HG02938 (cell line): Measurements from ENCODE around the gene ZBTB2.
"Not testable (repeated sequence)": the region's sequence is repeated elsewhere in the genome, so short reads cannot be mapped to it uniquely, and the experiment has no call there.

Experiments used
- ATAC-seq: cut with Tn5 transposase; IDR thresholded peaks from one replicate; pipeline ENCODE4 v1.9.1; 2021; ENCODE audit warnings: mild to moderate bottlenecking, moderate library complexity; ENCODE audit not compliant: unreplicated experiment

Gene ZBTB2

DNA sequence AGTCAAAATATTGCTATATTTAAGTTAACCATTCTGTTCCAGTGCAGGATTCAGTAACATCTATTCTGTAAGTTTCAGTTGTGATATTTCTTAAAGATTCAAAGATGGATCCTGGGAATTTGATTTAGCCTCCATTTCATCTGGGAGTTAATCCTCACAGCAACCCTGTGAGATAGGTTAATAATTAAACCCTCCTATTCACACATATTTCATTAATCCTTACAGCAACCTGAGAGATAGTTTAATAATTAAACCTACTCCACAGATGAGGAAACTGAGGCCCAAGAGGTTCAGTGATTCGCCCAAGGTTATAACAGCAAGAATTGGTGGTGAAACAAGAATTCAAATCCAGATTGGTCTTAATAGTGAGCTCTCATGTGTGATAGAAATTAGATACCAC is 10.9 kb upstream of the ZBTB2 start:
- ATAC-seq: no peak

DNA sequence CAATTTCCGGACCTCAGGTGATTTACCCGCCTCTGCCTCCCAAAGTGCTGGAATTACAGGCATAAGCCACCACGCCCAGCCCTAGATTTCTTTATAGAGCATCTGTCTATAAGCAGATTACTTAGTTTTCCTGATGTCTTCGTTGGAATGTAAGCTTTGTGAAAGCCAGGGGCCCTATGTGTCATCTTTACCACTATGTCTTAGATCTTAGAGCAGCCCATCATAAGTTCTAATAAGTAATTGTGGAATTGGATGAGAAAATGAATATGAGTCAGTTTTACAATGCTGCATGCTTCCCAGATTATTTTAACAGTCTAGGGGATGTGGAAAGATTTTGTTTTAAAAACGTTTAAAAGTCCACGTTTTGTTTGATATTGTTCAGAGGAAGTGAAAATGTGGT is 9.1 kb upstream of the ZBTB2 start:
- no peak for ATAC-seq

DNA sequence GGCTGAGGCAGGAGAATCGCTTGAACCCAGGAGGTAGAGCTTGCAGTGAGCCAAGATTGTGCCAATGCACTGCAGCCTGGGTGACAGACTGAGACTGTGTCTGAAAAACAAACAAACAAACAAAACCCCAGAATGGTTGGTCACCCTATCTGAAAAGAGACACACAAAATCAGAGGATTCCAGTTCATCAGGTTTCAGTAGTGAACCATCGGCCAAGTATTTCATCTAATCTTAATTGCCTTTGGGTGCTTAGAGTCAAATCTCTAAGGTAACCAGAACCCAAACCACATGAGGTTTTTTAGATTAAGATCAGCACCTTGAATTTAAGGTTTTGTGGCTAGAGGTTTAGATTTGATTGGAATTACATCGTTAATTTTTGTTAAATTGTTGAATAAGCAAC is 8.3 kb upstream of the ZBTB2 start:
- ATAC-seq: no peak

DNA sequence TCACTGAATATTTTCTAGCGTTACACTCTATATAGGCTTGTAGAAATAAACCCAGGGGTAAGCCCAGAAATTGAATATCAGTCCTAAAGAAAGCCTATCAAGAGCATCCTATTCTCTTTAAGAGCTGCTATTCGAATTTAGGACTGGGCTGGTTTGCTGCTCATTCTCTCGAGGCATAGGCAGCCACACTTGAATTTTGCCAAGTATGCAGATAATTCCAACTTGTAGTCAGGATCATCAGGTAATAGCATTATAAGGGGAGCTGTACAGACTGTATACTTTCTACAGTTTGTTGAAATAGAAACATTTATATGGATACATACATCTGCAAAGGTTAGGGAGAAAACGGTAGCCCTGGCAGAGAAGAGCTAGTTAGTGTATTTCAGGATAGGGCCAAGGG is 2.1 kb upstream of the ZBTB2 start:
- ATAC-seq: no peak

DNA sequence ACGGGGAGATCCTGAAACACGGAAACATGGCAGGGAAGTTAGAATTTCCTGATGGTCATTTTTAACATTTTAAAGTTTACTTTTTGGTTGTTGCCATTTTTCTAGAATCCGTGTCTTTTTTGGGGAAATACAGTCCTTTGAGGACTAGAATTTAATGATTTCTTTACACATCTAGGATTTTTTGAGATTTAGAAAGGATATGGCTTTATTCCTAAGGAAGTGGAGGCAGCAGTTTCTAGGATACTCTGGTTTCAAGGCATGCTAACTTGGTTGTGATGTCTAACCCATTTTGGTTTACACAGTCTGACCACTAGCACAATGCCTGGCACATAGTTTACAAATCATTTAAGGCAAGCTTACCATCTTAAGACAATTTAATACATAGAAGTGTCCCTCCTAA is 1.1 kb upstream of the ZBTB2 start:
- no peak for ATAC-seq

DNA sequence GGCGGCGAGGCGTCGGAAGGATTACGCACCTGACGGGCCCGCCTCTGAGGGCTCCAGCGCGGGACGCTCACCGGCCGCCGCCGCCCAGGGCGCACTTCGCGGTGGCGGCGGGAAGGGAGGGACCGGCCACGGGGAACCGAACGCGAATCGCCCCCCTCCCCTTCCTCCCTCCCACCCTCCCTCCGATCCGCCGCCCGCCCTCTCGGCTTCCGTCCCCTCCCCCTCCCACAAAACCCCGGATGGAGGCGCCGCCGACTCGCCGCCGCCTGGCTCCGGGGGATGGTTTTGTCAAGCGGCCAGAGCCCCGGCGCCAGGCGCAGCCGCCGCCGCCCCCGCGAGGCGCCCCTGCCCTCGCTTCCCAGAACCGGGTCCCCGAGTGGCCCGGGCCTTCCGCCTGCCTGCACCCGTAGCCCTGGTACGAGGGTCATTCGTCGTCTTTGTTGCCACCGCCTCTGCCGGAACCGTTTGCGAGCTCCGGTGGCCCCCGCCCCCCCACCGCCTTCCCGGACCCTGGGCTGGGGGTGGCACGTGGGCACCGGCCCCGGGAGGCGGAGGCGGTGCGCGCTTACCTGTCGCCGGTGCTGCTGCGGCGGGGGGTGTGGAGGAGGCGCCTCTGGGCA is 398 bp downstream of the ZBTB2 start:
- ATAC-seq: peak; percentile 7

DNA sequence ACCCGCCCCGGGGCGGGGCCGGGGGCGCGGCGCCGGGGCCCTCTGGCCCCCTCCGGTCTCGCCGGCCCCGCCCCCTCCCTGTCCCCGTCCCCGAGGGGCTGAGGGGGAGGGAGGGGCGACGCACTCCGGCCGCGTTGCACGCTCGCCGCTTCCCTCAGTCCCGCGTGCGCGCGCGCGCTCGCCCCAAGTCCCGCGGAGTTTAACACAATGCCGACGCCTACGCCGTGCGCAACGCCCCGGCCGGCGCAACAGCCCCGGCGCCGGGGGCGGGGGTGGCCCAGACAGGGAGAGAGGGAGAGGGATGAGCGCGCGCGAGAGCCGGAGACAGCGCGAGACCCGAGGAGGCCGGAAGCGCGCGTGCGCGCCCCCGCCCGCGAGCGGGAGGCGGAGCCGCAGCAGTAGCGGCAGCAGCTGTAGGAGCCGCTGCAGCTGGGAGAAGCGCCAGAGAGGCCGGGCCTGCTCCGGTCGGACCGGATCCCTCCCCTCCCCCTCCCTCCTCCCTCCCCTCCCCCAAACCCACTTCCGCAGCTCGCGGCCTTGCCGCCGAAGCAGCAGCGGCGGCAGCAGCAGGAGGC is 996 bp downstream of the ZBTB2 start:
- ATAC-seq: peak; percentile 77

DNA sequence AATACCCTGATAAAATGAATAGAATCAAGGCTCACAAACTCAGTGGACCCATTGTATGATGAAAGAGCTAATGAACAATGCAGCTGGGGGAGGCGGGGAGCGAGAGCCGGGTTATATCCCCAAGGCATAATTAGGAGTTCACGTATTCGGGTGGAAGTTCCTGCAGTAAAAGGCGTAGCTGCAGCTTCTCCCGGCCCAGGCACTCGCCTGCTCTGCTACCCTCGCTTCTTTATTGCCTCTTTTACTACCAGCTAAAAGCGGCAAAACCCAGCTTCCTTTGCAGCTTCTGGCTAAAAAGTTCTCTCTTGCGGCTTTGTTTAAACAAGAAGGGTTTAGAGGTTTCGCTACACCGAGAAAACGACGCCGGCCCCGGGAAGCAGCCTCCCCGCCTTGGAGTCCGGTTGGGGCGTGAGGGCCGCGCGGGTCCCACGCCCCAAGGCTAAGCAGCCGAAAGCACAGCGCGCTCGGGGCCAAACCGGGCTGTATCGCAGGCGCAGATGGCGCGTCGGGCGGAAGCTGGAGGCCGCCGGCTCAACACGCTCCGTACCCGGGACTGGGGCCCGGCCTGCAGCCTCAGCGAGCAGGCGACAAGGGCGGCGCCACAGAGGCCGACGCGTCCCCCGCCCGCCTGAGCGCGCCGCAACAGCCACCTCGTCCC is 1.6 kb downstream of the ZBTB2 start:
- ATAC-seq: peak; percentile 45

DNA sequence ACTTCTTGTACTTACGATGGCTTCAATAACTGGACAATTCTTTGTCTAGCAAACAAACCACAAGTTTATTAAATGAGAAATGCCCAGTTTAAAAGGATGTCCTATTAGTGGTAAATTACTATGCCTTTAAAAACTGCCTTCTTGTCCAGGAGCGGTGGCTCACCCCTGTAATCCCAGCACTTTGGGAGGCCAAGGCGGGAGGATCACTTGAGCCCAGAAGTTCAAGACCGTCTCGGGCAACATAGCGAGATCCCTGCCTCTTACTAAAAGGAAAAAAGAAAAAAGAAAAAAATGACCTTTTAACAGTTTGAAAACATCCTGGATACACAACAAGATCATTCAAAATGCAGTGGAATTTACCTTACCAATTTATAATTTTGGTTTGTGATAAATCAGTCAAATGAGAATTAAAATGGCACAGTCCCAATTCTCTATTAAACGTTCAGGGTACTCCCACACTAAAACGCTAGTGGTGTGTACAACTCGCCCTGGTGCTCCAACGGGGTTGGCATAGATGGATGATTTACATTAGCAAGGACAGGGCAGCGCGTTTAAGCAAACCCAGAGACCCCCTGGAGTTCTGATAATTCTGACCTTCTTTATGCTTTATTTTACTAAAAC is 2.3 kb downstream of the ZBTB2 start:
- ATAC-seq: no peak

DNA sequence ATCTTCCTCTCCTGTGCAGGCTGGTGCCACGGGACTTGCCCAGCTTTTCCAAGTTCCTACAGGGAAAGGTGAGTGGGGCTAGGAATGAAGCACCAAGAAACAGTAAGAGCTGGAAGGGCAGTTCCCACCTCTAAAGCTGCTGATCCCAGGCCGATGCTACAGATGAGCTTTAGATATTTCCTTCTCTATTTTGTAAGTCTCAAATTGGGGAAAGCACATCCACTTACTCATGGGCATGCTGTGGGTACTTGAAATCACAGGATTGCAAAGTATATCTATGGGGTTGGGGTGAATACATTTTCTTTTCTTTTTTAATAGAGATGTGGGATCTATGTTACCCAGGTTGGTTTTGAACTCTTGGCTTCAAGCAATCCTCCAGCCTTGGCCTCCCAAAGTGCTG is 3.1 kb downstream of the ZBTB2 start:
- ATAC-seq: no peak

DNA sequence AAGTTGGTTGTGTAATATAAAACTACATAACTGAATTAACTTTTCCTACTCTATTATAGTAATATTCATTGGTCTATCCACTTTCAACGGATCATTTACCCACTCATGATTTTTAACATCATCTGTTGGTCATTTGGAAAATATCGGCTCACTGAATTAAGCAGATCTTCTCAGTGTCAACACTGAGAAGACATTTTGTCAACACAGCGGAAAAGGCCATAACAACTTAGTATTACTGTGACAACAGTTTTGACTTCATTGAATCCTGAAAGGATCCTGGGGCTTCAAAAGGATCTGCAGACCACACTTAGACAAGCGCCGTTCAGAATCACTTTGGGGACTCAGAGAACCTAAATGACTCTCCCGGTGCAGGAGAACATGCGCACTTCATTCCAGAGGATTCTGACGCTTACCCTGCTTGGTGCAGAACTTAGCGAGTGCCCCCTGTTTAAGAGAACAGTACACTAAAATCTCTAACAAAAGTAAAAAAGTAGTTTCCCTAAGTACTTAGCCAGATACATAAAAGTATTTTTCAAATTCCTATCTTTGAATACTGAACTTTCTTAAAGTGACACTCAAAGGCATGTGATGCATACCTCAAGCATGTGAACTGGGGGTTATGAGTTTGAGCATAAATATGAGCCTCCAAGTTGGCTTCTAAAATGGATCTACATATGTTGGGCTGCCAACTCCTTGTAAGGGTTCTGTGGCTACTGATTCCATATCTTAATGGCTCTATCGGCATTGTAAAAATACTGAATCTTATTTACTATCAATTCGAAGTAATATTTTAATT is 4.0 kb downstream of the ZBTB2 start:
- ATAC-seq: no peak

DNA sequence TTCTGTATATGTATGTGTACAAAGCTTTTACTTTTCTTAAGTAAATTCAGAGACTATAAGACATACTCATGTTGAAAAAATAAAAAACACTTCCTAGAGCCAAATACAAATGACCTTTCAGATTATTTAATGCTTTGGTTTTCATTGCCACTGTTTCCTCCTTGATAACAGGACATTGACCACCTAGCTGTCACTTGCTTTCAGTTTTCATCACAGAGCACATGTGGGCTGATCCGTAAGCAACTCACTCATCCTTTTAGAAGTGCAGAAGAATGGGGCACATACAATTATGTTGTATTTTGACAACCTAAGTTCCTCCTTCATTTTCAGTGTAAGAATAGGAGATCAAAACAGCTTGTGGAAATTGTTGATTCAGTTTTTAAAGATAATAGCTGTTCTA is 6.2 kb downstream of the ZBTB2 start:
- peak; percentile 25 for ATAC-seq

DNA sequence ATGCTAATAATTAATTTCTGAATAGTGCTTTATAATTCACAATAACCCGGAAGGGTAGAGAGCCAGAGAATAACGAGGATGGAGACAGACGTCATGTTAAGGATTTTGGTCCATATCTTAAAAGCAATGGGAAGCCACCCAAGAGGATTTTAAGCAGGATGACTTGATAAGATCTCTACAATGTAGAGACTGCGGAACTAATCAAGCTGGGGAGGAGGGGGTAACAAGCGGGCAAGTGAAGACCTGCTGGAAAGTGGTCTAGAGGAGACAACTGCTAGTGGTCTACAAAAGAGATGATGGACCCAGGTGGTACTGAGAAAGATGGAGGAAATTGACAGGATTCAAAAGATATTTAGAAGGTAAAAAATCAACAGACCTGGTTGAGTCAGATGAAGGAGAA is 7.2 kb downstream of the ZBTB2 start:
- no peak for ATAC-seq

DNA sequence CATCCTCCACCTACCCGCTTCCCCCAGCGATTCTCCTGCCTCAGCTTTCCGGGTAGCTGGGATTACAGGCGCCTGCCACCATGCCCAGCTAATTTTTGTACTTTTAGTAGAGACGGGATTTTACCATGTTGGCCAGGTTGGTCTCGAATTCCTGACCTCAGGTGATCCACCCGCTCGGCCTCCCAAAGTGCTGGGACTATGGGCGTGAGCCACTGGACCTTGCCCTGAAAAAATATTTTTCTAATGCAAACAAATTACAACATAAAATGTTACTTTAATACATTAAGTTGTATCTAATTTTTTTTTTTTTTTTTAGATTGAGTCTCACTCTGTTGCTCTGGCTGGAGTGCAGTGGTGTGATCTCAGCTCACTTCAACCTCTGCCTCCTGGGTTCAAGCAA is 8.7 kb downstream of the ZBTB2 start:
- not testable (repeated sequence) for ATAC-seq

DNA sequence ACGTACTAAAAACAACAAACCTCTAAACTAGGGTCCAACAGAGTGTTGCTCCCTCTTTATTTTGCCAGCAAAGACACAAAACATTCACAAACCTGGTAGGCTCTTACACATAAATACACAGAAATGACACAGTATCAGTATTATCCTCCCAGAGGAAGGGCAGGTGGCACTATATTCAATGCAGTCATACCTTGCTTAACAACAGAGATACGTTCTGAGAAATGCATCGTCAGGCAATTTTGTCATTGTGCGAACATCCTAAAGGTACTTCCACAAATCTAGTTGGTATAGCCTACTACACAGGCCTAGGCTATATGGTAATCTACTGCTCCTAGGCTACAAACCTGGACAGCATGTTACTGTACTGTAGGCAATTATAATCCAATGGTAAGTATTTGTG is 9.6 kb downstream of the ZBTB2 start:
- ATAC-seq: no peak

DNA sequence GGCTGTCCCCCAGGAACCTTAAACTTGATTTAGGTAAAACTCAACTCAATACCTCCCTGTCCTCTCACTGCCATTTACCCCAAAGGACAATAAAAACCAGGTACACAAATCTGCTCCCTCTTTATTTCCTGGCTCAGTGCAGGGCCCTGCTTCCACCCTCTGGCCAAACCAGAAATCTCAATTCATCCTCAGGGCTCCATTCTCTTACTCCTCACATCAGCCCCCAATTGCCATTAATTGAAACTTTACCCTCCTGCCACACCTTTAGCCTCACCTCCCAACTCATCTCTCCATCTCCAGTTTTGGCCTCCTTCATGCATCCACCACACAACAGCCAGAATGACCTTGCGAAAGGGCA is 10.5 kb downstream of the ZBTB2 start:
- no peak for ATAC-seq

DNA sequence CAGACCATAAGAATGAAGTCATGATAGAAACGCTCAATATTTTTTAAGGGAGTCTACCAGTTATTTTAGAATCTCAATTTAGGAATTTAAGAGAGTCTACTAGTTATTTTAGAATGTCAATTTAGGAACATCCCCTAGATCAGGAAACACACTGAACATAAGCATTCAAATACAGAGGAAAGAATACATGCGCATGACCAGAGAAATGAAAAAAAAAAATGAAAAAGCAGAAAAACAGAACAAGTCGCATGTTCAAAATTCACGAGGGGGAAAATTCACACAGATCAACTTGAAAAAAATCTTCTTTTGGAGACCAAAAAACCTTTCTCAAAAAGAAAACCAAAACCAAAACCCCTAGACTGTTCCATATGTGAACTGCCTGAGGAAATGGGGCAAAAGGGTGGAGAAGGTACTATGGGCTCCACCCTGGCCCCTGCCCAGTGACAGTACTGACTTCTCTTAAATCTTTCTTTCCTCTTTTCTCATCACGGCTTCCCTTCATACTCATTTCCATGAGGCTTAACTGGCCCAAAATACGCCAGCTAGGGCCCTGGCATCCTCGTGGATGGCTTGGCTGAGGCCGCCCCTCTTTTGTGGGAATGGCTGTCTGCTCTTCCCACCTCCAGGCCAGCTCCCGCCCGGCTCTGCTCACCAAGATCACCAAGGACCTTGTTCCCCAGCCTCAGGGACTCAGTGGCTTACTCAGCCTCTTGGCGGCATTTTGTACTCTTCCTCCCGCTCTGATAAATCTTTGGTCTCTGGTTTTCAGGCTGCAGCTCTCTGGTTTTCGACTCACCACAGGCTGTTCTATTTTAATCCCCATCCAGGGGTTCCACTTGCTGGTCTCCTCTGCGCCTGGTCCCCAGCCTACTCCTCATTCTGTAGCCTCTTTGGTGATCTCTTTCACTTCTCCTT is 11.2 kb downstream of the ZBTB2 start:
- peak; percentile 60 for ATAC-seq

DNA sequence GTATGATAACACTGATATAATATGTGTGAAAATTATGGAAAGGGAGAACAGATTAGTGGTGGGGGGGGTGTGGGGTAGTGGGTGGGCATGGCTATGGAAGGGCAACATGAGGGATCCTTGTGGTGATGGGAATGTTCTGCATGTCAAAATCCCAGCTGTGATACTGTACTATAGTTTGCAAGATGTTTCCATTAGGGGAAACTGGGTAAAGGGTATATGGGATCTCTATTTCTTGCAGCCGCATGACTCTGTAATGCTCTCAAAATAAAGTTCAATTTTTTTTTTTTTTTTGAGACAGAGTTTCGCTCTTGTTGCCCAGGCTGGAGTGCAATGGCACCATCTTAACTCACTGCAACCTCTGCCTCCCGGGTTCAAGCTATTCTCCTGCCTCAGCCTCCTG is 14.3 kb downstream of the ZBTB2 start:
- no peak for ATAC-seq

DNA sequence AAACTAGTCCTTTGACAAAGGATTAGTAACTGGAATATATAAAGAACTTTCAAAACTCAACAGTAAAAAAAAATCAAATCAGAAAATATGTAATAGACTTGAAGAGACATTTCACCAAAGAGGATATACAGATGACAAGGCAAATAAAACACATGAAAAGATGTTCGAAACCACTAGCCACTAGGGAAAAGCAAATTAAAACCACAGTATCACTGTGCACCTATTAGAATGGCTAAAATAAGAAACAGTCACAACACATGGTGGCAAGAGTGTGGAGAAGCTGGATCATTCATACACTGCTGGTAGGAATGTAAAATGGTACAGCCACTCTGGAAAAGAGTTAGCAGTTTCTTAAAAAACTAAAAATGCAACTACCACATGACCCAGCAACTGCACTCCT is 14.9 kb downstream of the ZBTB2 start:
- no peak for ATAC-seq

DNA sequence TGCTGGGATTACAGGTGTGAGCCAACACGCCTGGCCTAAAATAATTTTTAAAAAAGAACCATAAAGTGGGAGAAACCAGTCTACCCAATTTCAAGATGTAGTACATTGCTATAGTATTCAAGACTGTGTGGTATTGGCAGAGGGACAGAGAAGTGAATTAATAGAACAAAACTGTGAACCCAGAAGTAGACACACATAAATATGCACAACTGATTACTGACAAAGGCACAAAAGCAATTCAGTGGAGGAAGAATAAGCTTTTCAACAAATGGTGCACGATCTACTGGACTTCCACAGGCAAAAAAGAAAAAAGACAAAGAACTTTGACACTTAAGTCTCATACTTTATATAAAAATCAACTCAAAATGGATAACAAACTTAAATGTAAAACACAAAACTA is 15.5 kb downstream of the ZBTB2 start:
- no peak for ATAC-seq
